NK-92 treated with Interleukin-12 subunit alpha and Interleukin-12 subunit beta, amount 100 ng/mL, for 24 hours (cell line): ENCODE data around the gene CARS2.

Experiments
- DNase-seq: peaks from one replicate; lab custom pipeline; 2025; lab: John Stamatoyannopoulos, UW

The CARS2 gene

GRCh38 chr13:110652231-110652730 lies 53.6 kb downstream of the CARS2 start:
- DNase-seq: no peak

DNA sequence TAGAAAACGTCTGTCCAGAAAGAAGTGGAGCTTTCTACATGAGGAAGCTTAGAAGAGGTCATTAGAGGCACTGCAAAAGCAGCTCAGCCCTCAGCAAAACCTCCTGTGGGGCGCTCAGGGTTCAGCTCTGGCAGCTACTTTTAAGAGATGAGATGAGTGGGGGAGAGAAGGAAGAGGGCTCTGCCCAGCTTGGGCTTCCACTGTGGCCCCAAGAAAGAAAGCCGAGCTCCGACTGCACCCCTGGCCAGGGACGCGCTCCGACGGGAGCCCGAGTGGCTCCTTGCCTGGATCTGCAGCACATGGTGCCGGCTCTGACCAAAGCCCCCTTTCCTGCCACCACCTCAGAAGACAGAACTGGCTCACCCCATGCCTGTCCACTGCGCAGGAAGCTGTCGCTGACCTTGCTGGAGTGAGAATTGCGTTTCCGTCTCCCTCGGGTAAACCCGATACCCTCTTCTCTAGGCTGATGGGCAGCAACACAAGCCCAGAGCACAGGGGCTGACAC lies 54.1 kb downstream of the CARS2 start:
- no peak for DNase-seq

- DNase-seq: no peak
Measured at GRCh38 chr13:110651271-110651670, 54.6 kb downstream of the CARS2 start.

- no peak for DNase-seq
Measured at GRCh38 chr13:110650436-110650835, 55.5 kb downstream of the CARS2 start.

DNA sequence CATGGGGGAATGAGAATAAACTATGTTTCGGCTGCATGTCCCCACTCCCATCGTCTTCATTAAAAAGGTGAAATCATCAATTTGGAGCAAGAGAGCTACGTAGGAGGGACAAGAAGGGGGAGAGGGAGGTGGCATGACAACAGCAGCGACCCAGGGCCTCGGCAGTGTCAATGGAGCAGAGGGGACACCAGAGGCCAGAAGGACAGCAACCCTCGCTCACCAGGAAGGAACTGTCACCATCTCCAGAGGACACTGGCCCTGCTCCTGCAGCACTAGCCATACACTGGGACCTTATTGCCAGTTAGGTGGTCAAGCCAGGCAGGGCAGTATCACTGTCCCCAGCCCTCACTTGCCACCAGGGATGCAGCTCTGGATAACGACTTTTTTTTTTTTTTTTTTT lies 56.4 kb downstream of the CARS2 start:
- DNase-seq: no peak

DNA sequence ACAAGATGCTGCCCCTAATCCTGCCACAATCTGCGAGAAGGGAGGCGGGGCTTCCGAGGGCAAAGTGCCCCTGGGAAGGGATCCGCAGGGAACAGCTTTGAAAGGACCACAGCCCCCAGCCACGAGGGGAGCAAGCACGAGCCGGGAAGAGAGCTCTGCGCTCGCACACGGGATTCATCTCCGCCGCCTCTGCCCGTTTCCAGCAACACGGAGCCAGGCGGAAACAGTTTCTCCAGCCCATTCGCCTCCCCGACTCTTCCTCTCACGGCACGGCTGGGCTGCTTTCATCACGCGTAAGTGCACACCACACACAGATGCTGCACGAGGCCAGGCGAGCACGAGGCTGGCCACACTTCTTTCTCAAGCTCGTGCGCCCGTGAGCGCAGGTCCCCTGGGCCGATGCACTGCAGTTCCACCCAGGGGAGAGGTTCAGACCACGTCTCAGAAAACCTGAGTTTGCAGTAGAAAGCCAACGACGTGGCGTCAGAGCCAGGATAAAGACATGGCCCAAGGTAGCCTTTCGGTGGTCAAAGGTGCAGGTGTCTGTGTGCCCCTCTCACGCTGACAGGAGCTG lies 57.0 kb downstream of the CARS2 start:
- no peak for DNase-seq

GRCh38 chr13:110648146-110648819 lies 57.6 kb downstream of the CARS2 start:
- no peak for DNase-seq

GRCh38 chr13:110647365-110647737 lies 58.6 kb downstream of the CARS2 start:
- no peak for DNase-seq

GRCh38 chr13:110646442-110647364 lies 59.2 kb downstream of the CARS2 start:
- no peak for DNase-seq

GRCh38 chr13:110645750-110646149 lies 60.2 kb downstream of the CARS2 start:
- DNase-seq: no peak

GRCh38 chr13:110644892-110645521 lies 60.9 kb downstream of the CARS2 start:
- no peak for DNase-seq

- DNase-seq: no peak
Measured at GRCh38 chr13:110643768-110644421, 62.0 kb downstream of the CARS2 start.

GRCh38 chr13:110643324-110643723 lies 62.6 kb downstream of the CARS2 start:
- no peak for DNase-seq

DNA sequence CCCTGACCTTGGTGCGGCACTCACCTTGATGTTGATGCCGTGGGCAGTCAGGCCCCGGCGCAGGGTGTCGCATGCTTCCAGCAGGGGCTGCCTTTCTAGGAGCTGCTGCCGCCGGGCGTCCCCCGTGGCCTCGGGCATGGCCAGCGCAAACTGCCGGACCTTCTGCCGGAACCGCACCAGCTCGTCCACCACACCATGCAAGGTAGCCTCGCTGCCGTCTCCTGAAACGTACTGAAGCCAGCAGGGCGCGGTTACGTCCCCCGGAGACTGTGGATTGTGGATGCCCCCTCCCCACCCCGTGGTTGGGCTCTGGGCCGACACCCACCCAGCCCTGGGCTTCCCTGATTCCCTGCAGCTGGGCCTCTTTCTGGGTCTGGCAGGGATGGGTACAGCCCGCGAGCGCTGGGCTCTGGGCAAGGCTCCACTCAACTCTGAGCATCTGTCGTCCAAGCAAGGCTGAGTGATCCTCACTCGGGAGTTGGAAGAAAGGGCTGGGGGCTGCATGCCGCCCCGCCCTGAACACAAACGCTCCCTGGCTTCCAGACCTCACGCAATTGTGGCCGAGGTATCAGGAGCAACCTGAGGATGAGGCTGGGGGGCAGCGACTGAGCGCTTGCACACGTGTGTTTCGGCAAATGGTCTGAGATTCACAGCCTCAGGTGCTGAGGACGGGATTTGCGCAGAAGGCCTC lies 63.5 kb downstream of the CARS2 start:
- no peak for DNase-seq

DNA sequence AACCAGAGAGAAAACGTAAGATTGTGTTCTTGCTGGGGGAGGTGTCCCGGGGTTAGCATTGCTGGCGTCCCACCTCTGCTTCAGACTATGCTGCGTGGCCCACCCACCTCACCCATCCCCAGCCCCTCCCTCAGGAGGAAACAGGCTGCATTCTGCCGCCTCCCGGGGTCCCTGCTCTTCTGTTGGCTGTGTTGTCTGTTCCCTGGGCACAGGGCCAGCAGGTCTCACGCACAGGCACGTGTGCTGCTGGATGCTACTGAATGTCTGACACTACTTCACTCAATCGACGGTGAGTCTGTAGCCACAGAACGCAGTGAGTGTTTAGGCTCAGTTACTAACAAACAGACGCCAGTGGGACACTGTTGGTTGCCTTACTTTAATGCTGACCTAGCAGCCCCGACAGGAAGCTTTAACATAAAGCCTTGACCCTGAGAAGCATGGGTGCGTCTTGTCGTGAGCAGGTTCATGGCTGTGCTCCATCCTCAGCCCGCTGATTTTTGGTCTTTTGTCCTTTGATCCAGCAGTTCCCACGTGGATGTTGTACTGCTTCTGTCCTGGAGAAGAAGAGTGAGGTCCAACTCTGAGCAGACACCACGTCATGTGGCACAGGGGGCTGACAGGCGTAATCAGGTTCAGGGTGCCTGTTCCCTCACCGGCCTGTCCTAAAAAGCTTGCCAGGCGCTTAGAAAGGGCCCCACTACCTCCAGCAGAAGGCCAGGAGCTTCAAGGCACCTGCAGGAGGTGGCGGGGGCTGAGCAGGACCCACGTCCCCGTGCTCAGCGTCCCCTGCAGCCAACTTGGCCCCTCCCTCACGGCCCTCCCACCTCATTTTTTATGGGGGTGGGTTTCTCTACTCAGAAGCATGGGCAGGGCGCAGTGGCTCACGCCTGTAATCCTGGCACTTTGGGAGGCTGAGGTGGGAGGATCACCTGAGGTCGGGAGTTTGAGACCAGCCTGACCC lies 64.6 kb downstream of the CARS2 start:
- no peak for DNase-seq

- DNase-seq: no peak
Measured at GRCh38 chr13:110640591-110641029, 65.3 kb downstream of the CARS2 start.

DNA sequence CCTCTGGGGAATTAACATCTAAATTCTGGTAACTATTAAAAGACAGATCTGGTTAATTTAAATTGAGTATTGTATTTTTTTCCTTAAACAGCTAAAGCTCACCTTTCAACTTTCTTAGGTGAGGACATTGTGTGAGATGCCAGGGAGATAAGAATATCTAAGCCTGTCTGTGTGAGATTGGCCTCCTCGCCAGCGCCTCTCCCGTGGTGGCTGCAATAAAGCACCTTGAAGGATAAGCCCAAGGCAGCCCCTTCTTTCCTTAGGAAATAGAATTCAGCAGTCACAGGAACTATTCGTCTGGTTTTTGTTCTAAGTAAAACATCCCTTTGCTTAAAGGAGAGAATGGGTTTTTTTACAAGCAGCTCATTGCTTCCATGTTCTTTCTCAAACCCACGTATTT lies 66.0 kb downstream of the CARS2 start:
- no peak for DNase-seq

DNA sequence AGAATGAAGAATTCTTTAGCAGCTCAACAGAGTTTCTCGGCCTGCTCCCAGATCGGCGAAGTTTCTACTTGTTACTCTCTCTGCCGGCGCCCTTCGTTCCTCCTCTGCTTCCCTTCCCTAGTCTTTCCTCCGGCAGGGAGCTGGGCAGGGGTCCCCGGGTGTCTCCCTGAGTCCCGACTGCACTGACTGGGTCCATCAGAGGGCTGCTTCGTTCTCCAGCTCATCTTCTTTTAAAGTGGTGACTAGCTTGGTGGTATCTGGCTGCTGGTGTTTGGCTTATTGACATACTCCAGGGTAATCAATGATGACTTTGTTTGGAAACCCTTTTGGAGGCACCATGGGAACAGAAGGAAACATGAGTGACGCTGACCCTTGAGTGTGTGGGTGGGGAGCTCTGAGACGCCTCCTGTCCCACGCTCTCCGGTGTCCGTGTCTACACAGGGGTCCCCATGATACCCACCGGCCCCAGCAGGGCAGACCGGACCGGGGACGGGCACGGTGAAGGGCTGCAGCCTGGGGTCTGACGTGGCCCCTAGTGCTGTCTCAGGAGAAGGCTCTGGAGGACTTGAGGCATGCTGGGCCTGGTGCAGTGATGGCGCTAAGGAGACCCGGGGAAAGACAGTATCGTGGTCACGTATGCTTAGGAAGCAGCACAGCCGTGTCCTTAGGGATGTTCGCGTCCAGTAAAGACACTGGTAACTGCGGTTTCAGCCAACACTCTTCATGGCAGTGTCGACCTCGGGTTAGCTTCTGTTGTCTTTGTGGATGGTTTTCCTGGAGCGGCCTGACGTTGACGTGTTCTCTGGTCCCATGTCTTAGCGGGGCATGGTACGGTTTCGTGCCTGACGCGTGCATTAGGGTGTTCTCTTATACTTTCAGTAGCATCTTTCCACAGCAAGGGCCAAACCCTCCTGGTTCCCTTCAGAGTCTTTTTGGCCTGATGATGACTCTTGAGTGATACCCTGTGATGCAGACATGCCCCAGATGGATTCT lies 66.8 kb downstream of the CARS2 start:
- DNase-seq: no peak

DNA sequence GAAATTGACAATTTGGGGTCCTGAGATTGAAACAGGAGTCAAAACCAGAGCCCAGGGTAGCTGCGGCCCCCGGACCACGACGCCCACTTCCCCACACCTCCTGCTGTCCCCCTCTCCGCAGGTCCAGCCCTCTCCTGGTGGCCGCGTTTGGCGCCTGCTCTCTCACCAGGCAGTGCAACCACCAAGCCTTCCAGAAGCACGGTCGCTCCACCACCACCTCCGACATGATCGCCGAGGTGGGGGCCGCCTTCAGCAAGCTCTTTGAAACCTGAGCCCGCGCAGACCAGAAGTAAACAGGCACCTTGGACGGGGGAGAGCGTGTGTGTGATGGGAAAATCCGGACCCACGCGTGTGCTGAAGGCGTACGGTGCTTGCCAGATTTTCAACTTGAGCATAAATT lies 67.7 kb downstream of the CARS2 start:
- DNase-seq: no peak
